ENCODE measurements around the gene CPVL. TPM values are rescaled to one million over a fixed set of nuclear protein-coding genes. Genes with fewer than 3 reads are reported as not detected.

CPVL gene
- total RNA-seq, 2 donors from 2014 or later, result 4.7 to 48.3 TPM

GRCh38 chr7:29038463-29038862, 107.9 kb downstream of the CPVL start:
- WGBS, result 77% methylated on average over 2 of the region's 2 CpGs
- intact Hi-C loops (cut with DNase I), result no loop called here
- Histone ChIP-seq H3K9me3 (no peaks in the 10 kb centered on the region), H3K27ac (no peak overlapping the region), H3K36me3 (no peaks in the 10 kb centered on the region), H3K4me3 (no peak overlapping the region), H3K27me3 (replicated peaks; ENCODE audit: insufficient read depth) (no peaks in the 10 kb centered on the region), H3K4me1 (replicated peaks) (no peaks in the 10 kb centered on the region)
- TF ChIP-seq CTCF (IDR thresholded peaks at IDR 0.05) (no peak), POLR2AphosphoS5 (IDR thresholded peaks at IDR 0.05) (no peak), POLR2A (IDR thresholded peaks at IDR 0.05) (no peak)
- DNase-seq (ENCODE audit: low spot score), result no peak

GRCh38 chr7:29035044-29035740, 111.1 kb downstream of the CPVL start:
- no peaks in the 10 kb centered on the region for H3K9me3 ChIP-seq
- no peaks in the 10 kb centered on the region for H3K4me1 ChIP-seq (replicated peaks)
- intact Hi-C loops (cut with DNase I), result no loop called here
- no peaks in the 10 kb centered on the region for H3K27me3 ChIP-seq (replicated peaks; ENCODE audit: insufficient read depth)
- 86% methylated on average over 8 of the region's 8 CpGs for WGBS
- H3K36me3 ChIP-seq, result no peaks in the 10 kb centered on the region
- TF ChIP-seq POLR2AphosphoS5 (IDR thresholded peaks at IDR 0.05), result no peak
- no peak for TF ChIP-seq POLR2A (IDR thresholded peaks at IDR 0.05)
- no peak for TF ChIP-seq CTCF (IDR thresholded peaks at IDR 0.05)
- H3K4me3 ChIP-seq, result no peak overlapping the region
- H3K27ac ChIP-seq, result no peak overlapping the region
- no peak for DNase-seq (ENCODE audit: low spot score)

GRCh38 chr7:29033584-29033983, 112.8 kb downstream of the CPVL start:
- Histone ChIP-seq H3K27me3 (replicated peaks; ENCODE audit: insufficient read depth) (no peaks in the 10 kb centered on the region), H3K4me1 (replicated peaks) (no peaks in the 10 kb centered on the region), H3K27ac (no peak overlapping the region), H3K36me3 (no peaks in the 10 kb centered on the region), H3K9me3 (no peaks in the 10 kb centered on the region), H3K4me3 (no peak overlapping the region)
- no peak for DNase-seq (ENCODE audit: low spot score)
- intact Hi-C loops (cut with DNase I), result no loop called here
- 74% methylated on average over 2 of the region's 2 CpGs for WGBS
- no peak for TF ChIP-seq CTCF (IDR thresholded peaks at IDR 0.05)
- TF ChIP-seq POLR2AphosphoS5 (IDR thresholded peaks at IDR 0.05), result no peak
- TF ChIP-seq POLR2A (IDR thresholded peaks at IDR 0.05), result no peak

GRCh38 chr7:29032146-29032545, 114.2 kb downstream of the CPVL start:
- no peaks in the 10 kb centered on the region for H3K27me3 ChIP-seq (replicated peaks; ENCODE audit: insufficient read depth)
- no peak overlapping the region for H3K4me3 ChIP-seq
- H3K4me1 ChIP-seq (replicated peaks), result no peaks in the 10 kb centered on the region
- no peaks in the 10 kb centered on the region for H3K9me3 ChIP-seq
- intact Hi-C loops (cut with DNase I), result no loop called here
- H3K36me3 ChIP-seq, result no peaks in the 10 kb centered on the region
- H3K27ac ChIP-seq, result no peak overlapping the region
- WGBS, result 69% methylated on average over 4 of the region's 4 CpGs
- no peak for TF ChIP-seq CTCF (IDR thresholded peaks at IDR 0.05)
- no peak for TF ChIP-seq POLR2AphosphoS5 (IDR thresholded peaks at IDR 0.05)
- TF ChIP-seq POLR2A (IDR thresholded peaks at IDR 0.05), result no peak
- DNase-seq (ENCODE audit: low spot score), result no peak

GRCh38 chr7:29030781-29031275, 115.5 kb downstream of the CPVL start:
- no peaks in the 10 kb centered on the region for H3K27me3 ChIP-seq (replicated peaks; ENCODE audit: insufficient read depth)
- no peak overlapping the region for H3K27ac ChIP-seq
- no peak overlapping the region for H3K4me3 ChIP-seq
- TF ChIP-seq POLR2A (IDR thresholded peaks at IDR 0.05) (no peak), CTCF (IDR thresholded peaks at IDR 0.05) (no peak), POLR2AphosphoS5 (IDR thresholded peaks at IDR 0.05) (no peak)
- no peaks in the 10 kb centered on the region for H3K36me3 ChIP-seq
- no peak for DNase-seq (ENCODE audit: low spot score)
- H3K4me1 ChIP-seq (replicated peaks), result no peaks in the 10 kb centered on the region
- no peaks in the 10 kb centered on the region for H3K9me3 ChIP-seq
- intact Hi-C loops (cut with DNase I), result no loop called here
- 91% methylated on average over 3 of the region's 3 CpGs for WGBS

All from prostate gland (tissue), 2 donors.